ENCODE measurements around the gene FNBP1L. TPM values are rescaled to one million over a fixed set of nuclear protein-coding genes. Genes with fewer than 3 reads are reported as not detected.

Gene FNBP1L
- total RNA-seq, 1 experiment from 2014 or later: 33.4 TPM

GRCh38 chr1:93434088-93434487 is 13.8 kb upstream of the FNBP1L start:
- DNase-seq: no peak
- H3K9me3 Mint-ChIP-seq (ENCODE audit: unreplicated experiment): no peaks in the 10 kb centered on the region
- ChIA-PET CTCF (interaction anchor here (1.0 kb wide), 1 partner anchor 195 kb away, joined by 3 read pairs; no protein-coding TSS in a partner anchor), POLR2A (no interaction called here)
- no peaks in the 10 kb centered on the region for H3K27me3 Mint-ChIP-seq (ENCODE audit: insufficient read depth, unreplicated experiment)
- H3K4me1 Mint-ChIP-seq (ENCODE audit: low read depth, unreplicated experiment): no peaks in the 10 kb centered on the region
- Histone ChIP-seq H3K4me3 (ENCODE audit: low read depth, low read length) (no peak overlapping the region), H3K36me3 (ENCODE audit: control insufficient read depth, insufficient read depth, low read length) (no peaks in the 10 kb centered on the region), H3K27me3 (replicated peaks; ENCODE audit: control insufficient read depth, insufficient read depth, low read length) (no peaks in the 10 kb centered on the region), H3K9me3 (no peaks in the 10 kb centered on the region), H3K4me1 (no peaks in the 10 kb centered on the region)
- no peak for TF ChIP-seq CTCF (IDR thresholded peaks at IDR 0.05; ENCODE audit: insufficient read depth in 1 of 2, low read depth in 1 of 2, low read length in 1 of 2, severe bottlenecking in 1 of 2, unreplicated experiment in 1 of 2)
- no TSS peak for BruUV-seq (replicated peaks)
- H3K27ac Mint-ChIP-seq (ENCODE audit: unreplicated experiment): no peak overlapping the region
- intact Hi-C loops (cut with micrococcal nuclease; ENCODE audit: unreplicated experiment): no loop called here
- no peak overlapping the region for H3K4me3 Mint-ChIP-seq (ENCODE audit: unreplicated experiment)
- H3K36me3 Mint-ChIP-seq (ENCODE audit: insufficient read depth, unreplicated experiment): no peaks in the 10 kb centered on the region

- no peak overlapping the region for H3K4me3 ChIP-seq (ENCODE audit: low read depth, low read length)
- ChIA-PET CTCF (no interaction called here), POLR2A (no interaction called here)
- DNase-seq: no peak
- no TSS peak for BruUV-seq (replicated peaks)
- no peaks in the 10 kb centered on the region for H3K27me3 ChIP-seq (replicated peaks; ENCODE audit: control insufficient read depth, insufficient read depth, low read length)
- intact Hi-C loops (cut with micrococcal nuclease; ENCODE audit: unreplicated experiment): loop anchor here (5.0 kb wide), 1 partner anchor 407 kb away; no protein-coding TSS in a partner anchor
- TF ChIP-seq CTCF (IDR thresholded peaks at IDR 0.05; ENCODE audit: insufficient read depth in 1 of 2, low read depth in 1 of 2, low read length in 1 of 2, severe bottlenecking in 1 of 2, unreplicated experiment in 1 of 2): no peak
- no peaks in the 10 kb centered on the region for H3K9me3 Mint-ChIP-seq (ENCODE audit: unreplicated experiment)
- H3K36me3 ChIP-seq (ENCODE audit: control insufficient read depth, insufficient read depth, low read length): no peaks in the 10 kb centered on the region
- H3K27ac Mint-ChIP-seq (ENCODE audit: unreplicated experiment): no peak overlapping the region
- H3K4me1 ChIP-seq: no peaks in the 10 kb centered on the region
- H3K27me3 Mint-ChIP-seq (ENCODE audit: insufficient read depth, unreplicated experiment): no peaks in the 10 kb centered on the region
- no peaks in the 10 kb centered on the region for H3K4me1 Mint-ChIP-seq (ENCODE audit: low read depth, unreplicated experiment)
- no peaks in the 10 kb centered on the region for H3K9me3 ChIP-seq
- no peak overlapping the region for H3K4me3 Mint-ChIP-seq (ENCODE audit: unreplicated experiment)
- H3K36me3 Mint-ChIP-seq (ENCODE audit: insufficient read depth, unreplicated experiment): no peaks in the 10 kb centered on the region
Observed at GRCh38 chr1:93434987-93435386, 12.9 kb upstream of the FNBP1L start.

DNA sequence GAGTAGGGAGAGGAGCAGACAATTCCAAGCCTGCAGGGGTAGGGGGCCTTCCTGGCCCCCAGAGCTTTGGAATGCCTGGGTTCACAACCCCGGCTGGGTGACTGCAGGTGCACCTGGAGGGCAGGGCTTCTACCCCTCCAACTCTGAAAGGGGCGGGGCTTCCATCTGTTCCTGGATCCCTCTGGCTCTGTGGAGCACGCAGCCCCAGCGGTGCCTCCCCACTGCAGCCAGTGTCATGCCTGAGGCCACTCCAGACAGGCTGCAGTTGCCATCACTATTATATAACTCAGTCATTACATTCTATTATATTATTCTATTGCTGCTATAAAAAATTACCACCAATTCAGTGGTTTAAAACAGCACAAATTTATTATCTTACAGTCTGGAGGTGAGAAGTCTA is 12.5 kb upstream of the FNBP1L start:
- no peaks in the 10 kb centered on the region for H3K36me3 Mint-ChIP-seq (ENCODE audit: insufficient read depth, unreplicated experiment)
- H3K9me3 ChIP-seq: no peaks in the 10 kb centered on the region
- intact Hi-C loops (cut with micrococcal nuclease; ENCODE audit: unreplicated experiment): loop anchor here (5.0 kb wide), 1 partner anchor 407 kb away; no protein-coding TSS in a partner anchor
- no peaks in the 10 kb centered on the region for H3K4me1 ChIP-seq
- no TSS peak for BruUV-seq (replicated peaks)
- no peak overlapping the region for H3K4me3 Mint-ChIP-seq (ENCODE audit: unreplicated experiment)
- H3K27ac Mint-ChIP-seq (ENCODE audit: unreplicated experiment): no peak overlapping the region
- H3K4me3 ChIP-seq (ENCODE audit: low read depth, low read length): no peak overlapping the region
- H3K36me3 ChIP-seq (ENCODE audit: control insufficient read depth, insufficient read depth, low read length): no peaks in the 10 kb centered on the region
- ChIA-PET CTCF (no interaction called here), POLR2A (no interaction called here)
- H3K9me3 Mint-ChIP-seq (ENCODE audit: unreplicated experiment): no peaks in the 10 kb centered on the region
- H3K27me3 Mint-ChIP-seq (ENCODE audit: insufficient read depth, unreplicated experiment): no peaks in the 10 kb centered on the region
- no peak for TF ChIP-seq CTCF (IDR thresholded peaks at IDR 0.05; ENCODE audit: insufficient read depth in 1 of 2, low read depth in 1 of 2, low read length in 1 of 2, severe bottlenecking in 1 of 2, unreplicated experiment in 1 of 2)
- DNase-seq: no peak
- H3K4me1 Mint-ChIP-seq (ENCODE audit: low read depth, unreplicated experiment): no peaks in the 10 kb centered on the region
- no peaks in the 10 kb centered on the region for H3K27me3 ChIP-seq (replicated peaks; ENCODE audit: control insufficient read depth, insufficient read depth, low read length)

Measured in Caco-2 (cell line).